Fibroblast of the aortic adventitia (primary cell): ENCODE measurements around the gene MED6. TPM values are rescaled to one million over a fixed set of nuclear protein-coding genes. Genes with fewer than 3 reads are reported as not detected.
A peak's percentile ranks its signal among the peaks of the same experiment; 100 is the strongest.

Experiments
- DNase-seq: peaks from one replicate; pipeline ENCODE4 v3.0.0-alpha.2; 2010; ENCODE audit warnings: low read depth
- H3K4me3 ChIP-seq: 2 replicates; pipeline ENCODE4 v1.5.1; 2011; ENCODE audit warnings: low read depth, mild to moderate bottlenecking, control low read depth, low read length, moderate library complexity
- total RNA-seq: library from RNA; depleted of rRNA; stranded (reverse); fragments of >200 nt; gene quantifications from 2 replicates; pipeline ENCODE4 v1.2.3, GENCODE V29; 2012; ENCODE audit warnings: low replicate concordance
- TF ChIP-seq, protein P1 (sequence below): IDR thresholded peaks from 2 replicates; pipeline ENCODE4 v1.5.1; 2011; ENCODE audit warnings: mild to moderate bottlenecking, low read length, control low read depth, inconsistent platforms; ENCODE audit not compliant: insufficient read depth

The MED6 gene
- total RNA-seq, 1 donor, result 39.6 TPM

DNA sequence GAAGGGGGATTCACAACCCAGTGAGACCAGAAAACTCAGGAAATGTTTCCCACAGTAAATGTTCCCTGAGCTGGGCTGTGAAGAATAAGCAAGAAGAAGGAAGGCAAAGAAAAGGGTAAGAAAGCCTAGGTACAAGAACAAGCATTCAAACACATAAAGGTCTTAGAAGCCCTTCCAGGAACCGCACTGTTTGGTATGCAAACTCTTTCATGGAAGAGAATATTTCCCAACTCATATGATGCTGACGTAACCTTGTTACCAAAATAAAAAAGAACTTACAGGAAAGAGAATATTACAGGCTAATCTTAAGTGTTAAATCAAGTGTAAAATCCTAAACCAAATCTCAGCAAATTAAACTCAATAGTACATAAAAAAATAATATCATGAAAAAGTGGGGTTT is 23.6 kb downstream of the MED6 start:
- no peak overlapping the region for H3K4me3 ChIP-seq
- no peak for DNase-seq
- TF ChIP-seq, protein P1, sequence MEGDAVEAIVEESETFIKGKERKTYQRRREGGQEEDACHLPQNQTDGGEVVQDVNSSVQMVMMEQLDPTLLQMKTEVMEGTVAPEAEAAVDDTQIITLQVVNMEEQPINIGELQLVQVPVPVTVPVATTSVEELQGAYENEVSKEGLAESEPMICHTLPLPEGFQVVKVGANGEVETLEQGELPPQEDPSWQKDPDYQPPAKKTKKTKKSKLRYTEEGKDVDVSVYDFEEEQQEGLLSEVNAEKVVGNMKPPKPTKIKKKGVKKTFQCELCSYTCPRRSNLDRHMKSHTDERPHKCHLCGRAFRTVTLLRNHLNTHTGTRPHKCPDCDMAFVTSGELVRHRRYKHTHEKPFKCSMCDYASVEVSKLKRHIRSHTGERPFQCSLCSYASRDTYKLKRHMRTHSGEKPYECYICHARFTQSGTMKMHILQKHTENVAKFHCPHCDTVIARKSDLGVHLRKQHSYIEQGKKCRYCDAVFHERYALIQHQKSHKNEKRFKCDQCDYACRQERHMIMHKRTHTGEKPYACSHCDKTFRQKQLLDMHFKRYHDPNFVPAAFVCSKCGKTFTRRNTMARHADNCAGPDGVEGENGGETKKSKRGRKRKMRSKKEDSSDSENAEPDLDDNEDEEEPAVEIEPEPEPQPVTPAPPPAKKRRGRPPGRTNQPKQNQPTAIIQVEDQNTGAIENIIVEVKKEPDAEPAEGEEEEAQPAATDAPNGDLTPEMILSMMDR, result no peak

DNA sequence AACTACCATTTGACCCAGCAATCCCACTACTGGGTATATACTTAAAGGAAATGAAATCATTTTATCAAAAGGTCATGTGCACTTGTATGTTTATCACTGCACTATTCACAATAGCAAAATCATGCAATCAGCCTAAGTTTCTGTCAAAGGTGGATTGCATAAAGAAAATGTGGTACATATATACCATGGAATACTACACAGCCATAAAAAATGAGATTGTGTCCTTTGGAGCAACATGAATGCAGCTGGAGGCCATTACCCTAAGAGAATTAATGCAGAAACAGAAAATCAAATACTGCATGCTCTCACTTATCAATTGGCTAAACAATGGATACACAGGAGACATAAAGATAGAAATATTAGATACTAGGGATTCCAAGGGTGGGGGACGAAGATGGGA is 27.4 kb downstream of the MED6 start:
- TF ChIP-seq, protein P1, result no peak
- no peak overlapping the region for H3K4me3 ChIP-seq
- no peak for DNase-seq

DNA sequence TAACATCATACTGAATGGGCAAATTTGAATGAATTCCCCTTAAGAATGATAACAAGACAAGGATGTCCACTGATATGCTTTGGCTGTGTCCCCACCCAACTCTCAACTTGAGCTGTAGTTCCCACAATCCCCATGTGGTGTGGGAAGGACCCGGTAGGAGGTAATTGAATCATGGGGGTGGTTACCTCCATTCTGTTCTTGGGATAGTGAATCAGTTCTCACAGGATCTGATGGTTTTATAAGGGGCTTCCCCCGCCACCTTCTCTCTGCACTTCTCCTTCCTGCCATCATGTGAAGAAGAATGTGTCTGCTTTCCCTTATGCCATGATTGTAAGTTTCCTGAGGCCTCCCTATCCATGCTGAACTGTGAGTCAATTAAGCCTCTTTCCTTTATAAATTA is 29.3 kb downstream of the MED6 start:
- no peak overlapping the region for H3K4me3 ChIP-seq
- DNase-seq, result no peak
- TF ChIP-seq, protein P1, result no peak

DNA sequence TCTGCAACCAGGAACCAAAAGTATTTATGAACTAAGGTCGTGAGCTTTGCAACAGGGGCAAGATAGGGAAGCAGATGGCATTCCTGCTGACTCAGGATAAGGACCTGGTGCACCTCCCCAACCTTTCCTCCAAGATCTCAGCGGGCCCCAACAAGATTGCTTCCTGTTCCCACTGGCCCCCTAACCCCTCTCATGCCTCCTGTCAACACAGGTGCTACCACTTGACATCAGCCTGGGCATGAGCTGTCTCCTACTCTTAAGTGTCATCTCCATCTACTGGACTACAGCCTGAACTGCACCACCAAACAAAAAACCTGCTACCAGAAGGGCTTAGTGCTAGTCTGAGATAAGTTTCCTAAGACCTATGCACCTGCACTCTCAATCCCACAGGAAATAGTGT is 32.7 kb downstream of the MED6 start:
- H3K4me3 ChIP-seq, result no peak overlapping the region
- TF ChIP-seq, protein P1, result peak; percentile 44
- DNase-seq, result peak; percentile 18

DNA sequence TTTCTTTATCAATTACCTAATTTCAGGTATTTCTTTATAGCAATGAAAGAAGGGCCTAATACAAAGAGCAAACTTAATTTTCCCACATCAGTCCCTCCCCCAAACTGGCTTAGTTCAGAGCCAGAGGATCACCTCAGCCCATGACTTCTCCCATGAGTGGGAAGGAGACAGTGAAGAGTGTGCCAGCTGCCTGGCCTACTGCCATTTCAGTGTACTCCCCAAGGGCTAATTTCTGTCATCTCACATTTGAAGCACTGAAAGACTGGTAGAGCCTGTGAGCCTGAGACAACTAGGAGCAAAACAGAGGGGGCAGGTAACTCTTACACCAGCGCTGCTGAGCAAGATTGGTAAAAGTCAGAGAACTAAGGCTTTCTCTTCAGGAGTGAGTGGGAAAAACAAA is 36.6 kb downstream of the MED6 start:
- TF ChIP-seq, protein P1, result no peak
- DNase-seq, result no peak
- no peak overlapping the region for H3K4me3 ChIP-seq

DNA sequence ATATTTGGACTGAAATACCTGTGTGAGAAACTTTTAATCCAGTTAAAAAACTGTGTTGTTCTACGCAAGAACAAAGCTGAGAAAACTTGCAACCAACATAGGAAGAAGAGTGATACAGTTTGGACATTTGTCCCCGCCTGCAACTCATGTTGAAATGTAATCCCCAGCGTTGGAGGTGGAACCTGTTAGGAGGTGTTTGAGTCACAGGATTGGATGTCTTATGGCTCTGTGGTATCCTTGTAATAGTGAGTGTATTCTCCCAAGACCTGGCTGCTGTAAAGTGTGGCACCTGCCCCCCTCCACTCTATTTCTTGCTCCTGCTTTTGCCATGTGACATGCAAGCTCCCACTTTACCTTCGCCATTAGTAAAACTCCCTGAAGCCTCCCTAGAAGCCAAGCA is 37.0 kb downstream of the MED6 start:
- H3K4me3 ChIP-seq, result no peak overlapping the region
- no peak for DNase-seq
- TF ChIP-seq, protein P1, result no peak

DNA sequence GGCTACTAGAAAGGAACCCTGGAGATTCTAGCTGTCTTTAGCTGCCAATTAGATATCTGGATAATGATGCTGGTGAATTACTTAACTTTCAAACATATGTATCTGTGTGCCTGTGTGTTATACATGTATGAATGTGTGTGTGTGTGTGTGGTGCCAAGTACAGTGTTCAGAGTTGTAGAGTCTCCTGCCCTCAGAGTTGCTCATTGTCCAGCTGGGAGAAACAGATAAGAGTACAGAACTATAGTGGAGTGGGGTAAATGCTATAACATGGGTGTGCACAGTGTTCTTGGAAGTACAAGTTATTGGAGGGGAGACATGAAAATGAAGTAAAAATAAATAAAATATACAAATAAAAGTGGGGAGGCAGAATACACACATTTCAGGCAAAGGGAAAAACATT is 42.1 kb downstream of the MED6 start:
- no peak for DNase-seq
- H3K4me3 ChIP-seq, result no peak overlapping the region
- TF ChIP-seq, protein P1, result no peak
